Stimulated activated CD8-positive, alpha-beta memory T cell treated with anti-CD3 and anti-CD28 coated beads, Interleukin-15, amount 100 ng/mL, for 1 hour (primary cell): ENCODE data around the gene URI1.

ENCODE experiments used
- DNase-seq: peaks from one replicate; pipeline ENCODE4 v3.0.0-alpha.2; 2020; ENCODE audit warnings: low read depth

URI1 gene

DNA sequence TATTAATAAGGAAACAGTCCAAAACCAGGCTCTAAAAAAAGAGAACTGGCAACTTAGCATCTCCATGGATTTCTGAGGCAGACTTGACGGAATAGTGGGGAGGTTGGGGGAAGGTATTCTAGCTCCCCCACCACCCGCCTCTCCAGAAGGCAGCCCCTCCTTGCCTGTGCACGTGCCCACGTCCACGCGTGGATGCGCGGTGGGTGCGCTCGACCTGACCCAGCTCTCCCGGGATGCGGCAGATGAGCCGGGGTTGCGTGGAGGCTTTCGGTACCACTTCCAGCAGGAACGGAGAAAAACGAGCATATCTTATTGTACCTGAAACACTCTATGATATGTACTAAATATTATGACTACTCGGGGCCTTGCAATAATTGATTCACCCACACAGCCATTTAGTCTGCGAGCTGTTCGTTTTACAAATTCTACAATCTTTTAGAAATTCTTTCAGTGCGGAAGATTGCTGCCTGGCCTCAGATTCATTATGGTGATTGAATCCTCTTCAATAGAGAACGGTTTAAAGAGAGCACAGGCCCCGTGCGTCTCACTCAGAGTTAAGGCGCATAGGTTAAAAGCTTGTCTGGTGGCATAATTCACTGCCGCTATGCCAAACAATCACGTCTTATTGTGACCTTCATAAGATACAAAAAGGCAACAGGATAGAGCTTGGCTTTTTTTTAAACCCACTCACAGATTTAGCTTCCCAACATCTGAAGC is 117.9 kb downstream of the URI1 start:
- DNase-seq = no peak

DNA sequence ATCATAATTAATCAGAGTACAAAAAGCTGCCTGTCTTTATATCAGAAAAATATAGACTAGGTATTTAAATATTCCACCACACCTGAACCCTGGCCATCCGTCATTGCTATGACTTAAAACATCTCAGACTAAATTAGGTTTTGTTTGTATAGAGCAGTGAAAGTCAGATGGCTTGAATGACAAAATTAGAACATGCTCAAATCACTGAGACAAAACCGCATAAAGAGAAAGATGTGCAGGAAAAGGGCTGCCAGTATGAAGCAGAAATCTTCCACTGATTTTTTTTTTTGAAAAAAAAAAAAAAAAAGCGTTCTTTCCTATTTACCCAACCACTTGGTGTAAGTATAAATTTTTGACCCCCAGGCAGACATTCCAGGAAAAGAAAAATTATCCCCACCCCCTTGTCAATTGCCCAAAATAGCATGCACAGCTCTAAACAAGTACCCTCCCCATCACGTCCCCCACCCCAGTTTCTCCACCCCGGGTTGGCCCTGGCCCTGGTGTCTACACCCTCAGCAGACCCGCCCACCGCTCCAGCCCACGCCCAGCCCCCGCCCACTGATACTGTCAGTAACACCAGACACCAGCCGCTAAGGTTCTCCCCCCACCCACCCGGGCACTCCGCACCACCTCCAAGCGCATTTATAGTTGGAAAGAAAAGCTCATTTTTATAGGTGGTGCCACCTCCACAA is 118.6 kb downstream of the URI1 start:
- DNase-seq = no peak

DNA sequence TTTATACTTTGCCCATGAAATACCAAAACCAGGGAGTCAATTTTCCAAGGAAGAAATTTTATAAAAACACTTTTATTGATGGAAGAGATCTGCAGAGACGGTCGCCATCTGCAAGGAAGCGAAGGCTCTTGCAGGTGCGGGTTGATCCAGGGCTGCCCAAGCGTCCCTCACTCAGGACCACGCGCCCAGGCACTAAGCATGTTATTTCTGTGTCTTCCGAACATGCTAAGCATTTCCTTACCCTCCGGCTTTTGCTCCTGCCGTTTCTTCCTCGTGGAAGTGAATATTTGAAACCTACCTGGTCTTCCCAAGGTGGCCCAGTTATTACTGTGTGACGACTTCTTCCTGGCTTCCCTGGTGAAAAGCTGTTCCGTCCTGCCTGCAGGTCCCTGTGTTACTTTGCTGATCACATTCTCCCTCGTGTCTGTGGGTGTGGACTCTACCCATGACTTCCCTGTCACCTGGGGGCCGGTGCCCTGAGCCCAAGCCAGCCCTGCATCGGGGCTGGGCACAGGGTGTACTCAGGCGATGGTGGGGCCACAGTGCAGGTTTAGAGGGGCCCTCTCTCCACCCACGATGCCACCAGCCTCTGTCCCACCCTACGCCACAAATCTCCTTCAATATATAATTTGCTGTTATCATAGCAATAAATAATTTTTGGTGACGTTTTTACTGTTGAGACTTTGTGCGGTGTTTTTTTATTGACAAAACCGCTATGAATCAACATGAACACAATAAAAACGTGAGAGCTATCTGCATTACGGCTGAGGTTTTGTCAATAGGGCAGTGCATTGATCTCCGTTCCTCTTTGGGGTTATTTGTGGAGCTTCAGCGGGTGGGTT is 119.4 kb downstream of the URI1 start:
- DNase-seq = no peak

DNA sequence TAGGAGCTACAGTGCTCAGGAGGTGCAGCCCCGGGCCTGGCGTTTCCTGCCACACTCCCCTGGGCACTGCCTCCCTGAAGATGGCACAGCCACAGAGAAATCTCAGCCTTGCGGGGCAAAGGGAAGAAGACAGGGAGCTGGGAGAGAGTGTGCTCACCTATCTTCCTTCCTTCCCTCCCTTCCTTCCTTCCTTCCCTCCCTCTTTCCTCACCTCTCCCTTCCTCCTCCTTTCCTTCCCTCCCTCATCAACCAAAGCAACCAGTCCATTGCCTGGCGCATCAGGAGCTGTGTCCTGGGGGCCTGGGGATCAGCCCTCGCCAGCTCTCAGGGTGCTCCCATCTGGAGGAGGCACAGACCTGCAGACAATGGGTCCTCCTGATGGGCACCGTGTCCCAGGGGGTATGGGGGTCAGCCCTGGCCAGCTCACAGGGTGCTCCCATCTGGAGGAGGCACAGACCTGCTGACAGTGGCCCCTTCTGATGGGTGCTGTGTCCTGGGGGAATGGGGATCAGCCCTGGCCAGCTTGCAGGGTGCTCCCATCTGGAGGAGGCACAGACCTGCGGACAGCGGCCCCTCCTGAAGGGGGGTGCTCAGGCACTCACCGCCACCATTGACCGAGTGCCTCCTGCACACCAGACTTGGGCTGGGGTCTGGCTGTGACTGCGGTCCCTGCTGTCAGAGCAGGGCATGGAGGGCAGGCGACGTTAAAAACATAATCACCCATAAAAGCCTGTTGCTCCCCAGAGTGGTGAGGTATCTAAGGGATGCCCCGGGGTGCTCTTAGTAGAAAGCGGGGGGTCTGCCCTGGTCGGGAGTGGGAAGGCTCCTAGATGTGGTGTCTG is 120.2 kb downstream of the URI1 start:
- no peak for DNase-seq

DNA sequence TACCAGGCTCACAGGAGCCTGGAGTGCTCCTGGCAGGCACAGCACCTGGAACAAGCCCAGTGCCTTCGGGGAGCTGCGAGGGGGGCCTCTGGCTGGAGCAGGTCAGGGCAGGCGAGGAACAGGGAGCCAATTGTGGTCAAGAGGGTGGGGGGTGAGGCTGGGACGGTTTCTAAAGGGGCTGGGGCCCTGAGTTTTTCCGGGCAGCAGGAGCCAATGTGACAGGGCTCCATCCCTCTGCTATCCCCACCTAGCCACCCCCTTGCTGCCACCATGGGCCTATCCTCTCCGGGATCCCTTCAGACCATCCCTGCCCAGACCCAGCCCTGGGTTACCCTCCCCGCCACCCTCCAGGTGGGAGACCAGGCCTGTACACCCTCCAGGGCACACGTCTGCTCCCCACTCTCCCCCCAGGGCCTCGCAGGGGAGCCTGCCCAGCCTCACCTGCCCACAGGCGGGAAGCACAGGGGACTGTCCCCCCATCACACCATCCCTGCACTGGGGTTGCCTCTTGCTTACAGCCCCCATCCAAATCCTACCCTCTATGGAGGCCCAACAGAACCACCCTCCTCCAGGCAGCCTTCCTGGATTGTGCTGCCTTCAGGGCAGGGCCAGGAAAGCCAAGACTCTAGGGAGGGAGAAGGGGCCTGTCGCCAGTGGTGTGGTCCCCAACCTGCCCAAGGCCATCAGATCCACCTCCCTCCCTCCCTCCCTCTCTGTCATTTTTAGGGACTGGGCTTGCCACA is 121.0 kb downstream of the URI1 start:
- DNase-seq = no peak

DNA sequence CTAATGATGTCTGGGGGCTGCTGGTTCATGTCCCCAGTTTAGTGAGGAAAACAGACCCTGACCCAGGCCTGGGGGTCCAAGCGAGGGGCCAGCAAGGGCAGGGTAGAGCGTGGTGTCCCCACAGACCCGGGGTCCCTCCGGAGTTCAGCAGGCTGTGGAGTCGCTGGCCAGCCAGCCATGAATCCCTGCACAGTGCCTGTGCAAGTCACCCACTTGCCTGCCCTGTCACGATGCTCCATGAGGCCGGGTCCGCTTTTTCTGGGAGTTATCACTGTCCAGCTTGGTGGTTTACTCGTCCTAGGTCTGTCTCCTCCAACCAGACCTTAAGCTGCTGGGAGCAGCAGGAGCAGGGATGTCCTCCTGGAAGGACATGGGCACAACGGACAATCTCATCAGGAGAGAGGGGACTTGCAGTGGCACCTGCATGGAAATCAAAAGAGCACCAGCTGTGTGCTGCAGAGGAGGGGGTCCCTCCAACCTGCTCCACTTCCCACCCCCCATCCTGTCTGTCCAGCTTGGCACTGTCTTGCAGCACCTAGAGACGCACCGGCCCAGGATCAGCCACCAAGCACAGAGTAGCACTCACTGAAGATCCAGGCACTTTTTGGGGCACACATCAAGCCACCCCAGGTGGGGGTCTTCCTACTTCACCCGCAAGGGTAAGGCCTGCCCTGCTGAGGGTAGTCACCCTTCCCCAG is 121.8 kb downstream of the URI1 start:
- no peak for DNase-seq

DNA sequence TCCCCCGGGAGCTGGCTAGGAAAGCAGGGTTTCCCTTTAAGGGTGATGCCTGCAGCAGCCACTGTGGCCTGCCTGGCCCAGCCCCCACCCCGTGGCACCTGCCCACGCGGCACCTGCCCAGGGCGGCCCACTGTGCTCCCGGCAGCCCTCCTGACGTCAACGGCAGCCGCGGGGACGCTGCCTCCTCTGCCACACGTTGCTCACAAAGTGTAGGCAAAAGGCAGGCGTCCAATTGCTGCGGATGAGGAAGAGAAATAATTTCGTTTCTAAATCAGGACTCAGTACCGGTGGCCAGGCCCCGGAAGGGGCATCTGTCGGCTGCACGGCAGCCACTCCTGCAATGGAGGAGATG is 122.3 kb downstream of the URI1 start:
- DNase-seq = no peak

DNA sequence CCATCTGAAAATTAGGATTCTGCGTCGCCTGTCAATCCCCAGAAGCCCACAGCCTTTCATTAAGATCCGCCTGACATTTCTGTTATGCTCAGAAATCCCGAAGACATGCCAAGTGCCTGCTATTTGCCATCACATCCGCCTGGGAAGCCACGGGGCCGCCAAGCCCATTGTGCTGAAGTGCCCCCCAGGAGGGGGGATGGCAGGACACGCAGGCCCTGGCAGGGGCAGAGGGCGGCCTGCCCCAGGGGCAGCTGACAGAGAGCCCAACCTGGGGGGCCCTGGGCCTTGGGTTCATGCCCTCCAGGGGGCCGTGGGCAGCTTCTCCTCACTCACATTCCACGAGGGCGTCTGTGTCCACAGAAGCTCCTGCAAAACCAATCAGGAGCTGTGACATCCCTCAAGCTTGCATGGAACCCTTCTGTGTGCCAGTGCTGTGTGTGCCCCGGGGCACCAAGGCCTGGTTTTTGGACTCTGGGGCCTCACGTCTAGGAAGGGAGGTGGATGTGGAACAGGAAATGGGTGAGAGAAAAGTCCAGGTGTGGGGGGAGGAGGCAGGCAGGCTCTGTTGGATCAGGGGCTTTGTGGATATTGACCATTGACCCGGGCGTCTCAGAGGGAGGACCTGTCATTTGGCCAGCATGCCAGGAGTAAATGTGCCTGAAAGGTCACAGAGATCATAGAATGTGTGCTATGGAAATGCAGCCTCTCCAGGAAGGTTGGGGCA is 122.9 kb downstream of the URI1 start:
- no peak for DNase-seq

DNA sequence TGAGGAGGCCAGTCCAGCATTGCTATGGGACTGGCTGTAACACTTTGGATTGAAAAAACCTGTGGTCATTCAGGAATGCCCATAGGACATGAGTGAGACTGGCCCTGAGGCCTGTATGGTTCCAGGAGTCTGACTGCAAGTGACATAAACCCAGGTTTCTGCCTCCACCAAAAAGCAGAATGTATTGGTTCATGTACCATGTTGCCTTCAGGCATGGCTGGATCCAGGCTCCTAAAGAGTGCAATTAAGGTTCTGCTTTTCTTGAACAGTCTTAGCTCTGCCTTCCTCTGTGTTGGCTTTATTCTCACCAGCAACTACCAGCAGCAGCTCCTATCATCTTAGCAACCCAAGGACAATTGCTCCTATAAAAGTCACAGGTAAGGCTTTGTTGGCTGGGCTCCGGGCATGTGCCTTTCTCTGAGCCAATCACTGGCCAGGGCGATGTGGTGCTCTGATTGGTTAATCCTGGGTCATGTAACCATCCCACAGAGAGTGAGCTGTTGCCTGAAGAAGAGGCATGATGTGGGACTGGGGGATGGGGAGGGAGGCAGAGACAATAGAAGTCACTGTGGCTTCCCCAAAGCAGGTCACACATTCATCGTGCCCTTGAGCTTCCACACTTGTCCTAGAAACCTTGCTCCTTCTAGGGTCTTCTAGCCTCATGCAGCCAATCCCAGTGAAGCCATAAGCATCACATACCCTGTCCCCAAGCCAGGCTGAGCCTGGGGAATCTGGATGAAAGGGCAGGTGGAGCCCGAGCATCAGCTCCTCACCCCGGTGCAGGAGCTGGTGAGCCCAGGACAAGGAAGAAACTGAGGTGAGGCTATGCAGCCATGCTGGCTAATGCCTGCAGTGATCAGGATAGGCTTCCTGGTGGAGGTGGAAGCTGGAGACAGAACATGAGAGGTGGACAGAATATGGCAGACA is 123.9 kb downstream of the URI1 start:
- no peak for DNase-seq
